Omental fat pad (tissue), 4 donors: ENCODE measurements around the gene VOPP1. TPM values are rescaled to one million over a fixed set of nuclear protein-coding genes. Genes with fewer than 3 reads are reported as not detected.

Source experiments
- ATAC-seq: fragments of 150-250 bp; one replicate; pipeline ENCODE4 v1.9.1; 2016; ENCODE audit warnings: mild to moderate bottlenecking, moderate library complexity; ENCODE audit not compliant: low FRiP score
- DNase-seq: peaks from one replicate; pipeline ENCODE4 v3.0.0-alpha.2; 2019; ENCODE audit warnings: low spot score
- CTCF ChIP-seq, 3 donors: fragments of 450-650 bp; IDR thresholded peaks; one replicate each; pipeline ENCODE4 v1.5.1; 2016 to 2017; ENCODE audit warnings: antibody characterized with exemption in 3 of 3, mild to moderate bottlenecking in 3 of 3, moderate library complexity in 2 of 3
- total RNA-seq, 4 donors: library from RNA; depleted of rRNA; stranded (reverse); fragments of >200 nt; gene quantifications; one replicate each; pipeline ENCODE4 v1.1.0, GENCODE V29; 2016

The VOPP1 gene
- total RNA-seq, 4 donors from 2014 or later: 31.3 to 64.0 (median 57.9) TPM

- DNase-seq: no peak
- no peak for TF ChIP-seq CTCF (IDR thresholded peaks at IDR 0.05)
- ATAC-seq: no peak
Observed at GRCh38 chr7:55467047-55467593, 105.2 kb downstream of the VOPP1 start.

- no peak for TF ChIP-seq CTCF (IDR thresholded peaks at IDR 0.05)
- ATAC-seq (no peak), DNase-seq (no peak)
Observed at GRCh38 chr7:55465691-55466090, 106.6 kb downstream of the VOPP1 start.

GRCh38 chr7:55464422-55464821, 107.9 kb downstream of the VOPP1 start:
- no peak for ATAC-seq
- no peak for DNase-seq
- TF ChIP-seq CTCF (IDR thresholded peaks at IDR 0.05): no peak

- ATAC-seq: no peak
Observed at GRCh38 chr7:55463686-55464262, 108.5 kb downstream of the VOPP1 start.

GRCh38 chr7:55458351-55458750, 114.0 kb downstream of the VOPP1 start:
- TF ChIP-seq CTCF (IDR thresholded peaks at IDR 0.05): no peak
- ATAC-seq (no peak), DNase-seq (no peak)

More at GRCh38 chr7:55463686-55464262, 108.5 kb downstream of the VOPP1 start:
- no peak for DNase-seq
- no peak for TF ChIP-seq CTCF (IDR thresholded peaks at IDR 0.05)

- no peak for ATAC-seq
Observed at GRCh38 chr7:55457801-55458200, 114.5 kb downstream of the VOPP1 start.

More at GRCh38 chr7:55457801-55458200, 114.5 kb downstream of the VOPP1 start:
- DNase-seq: no peak
- no peak for TF ChIP-seq CTCF (IDR thresholded peaks at IDR 0.05)
